HG03442 (cell line): ENCODE measurements around the gene UBE2M.

Source experiments
- ATAC-seq: cut with Tn5 transposase; IDR thresholded peaks from one replicate; pipeline ENCODE4 v1.9.1; 2021; ENCODE audit warnings: mild to moderate bottlenecking, moderate library complexity; ENCODE audit not compliant: unreplicated experiment

Gene UBE2M

DNA sequence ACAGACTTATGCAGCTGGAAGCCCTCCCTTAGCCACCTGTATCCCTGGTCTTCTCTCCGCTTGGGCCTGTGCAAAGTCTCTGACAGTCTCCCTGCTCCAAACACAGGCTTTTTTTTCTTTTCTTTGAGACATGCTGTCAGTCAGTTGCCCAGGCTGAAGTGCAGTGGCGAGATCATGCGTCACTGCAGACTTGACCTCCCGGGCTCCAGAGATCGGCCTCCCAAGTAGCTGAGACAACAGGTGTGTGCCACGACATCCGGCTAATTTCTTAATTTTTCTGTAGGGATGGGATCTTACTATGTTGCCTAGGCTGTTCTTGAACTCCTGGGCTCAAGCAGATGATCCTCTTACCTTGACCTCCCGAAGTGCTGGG, 13.2 kb upstream of the UBE2M start:
- no peak for ATAC-seq

DNA sequence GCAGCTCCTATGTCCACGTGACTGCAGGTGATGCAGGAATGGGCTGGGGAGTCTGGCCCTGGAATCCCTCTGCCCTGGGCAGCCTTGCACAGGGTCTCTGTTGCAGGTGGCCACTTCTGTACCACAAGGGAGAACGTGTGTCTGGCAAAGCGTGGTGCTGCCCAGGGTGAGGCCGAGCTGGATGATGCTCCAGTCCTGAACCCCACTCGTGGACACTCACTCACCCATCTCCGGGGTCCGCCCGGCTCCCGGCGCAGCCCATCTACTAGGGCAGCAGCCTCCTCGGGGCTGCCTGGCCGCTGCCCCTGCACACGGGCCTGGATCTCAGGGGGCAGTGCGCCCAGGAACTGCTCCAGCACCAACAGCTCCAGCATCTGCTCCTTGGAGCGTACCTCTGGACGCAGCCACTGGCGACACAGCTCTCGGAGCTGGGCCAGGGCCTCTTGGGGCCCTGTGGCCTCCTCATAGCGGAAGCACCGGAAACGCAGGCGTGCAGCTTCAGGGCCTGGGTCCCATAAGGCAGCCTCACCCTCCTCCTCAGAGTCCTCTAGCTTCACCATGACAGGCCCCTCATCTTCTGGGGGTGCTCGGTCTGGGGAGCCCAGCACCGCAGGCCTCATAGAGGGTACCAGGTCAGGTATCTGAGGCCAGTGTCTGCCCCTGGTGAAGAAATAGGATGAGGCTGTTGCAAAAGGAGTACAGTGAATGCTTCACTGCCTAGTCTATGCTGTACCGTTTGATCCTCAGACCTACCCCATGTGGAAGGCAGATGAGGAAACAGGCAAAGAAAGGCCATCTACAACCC, 12.6 kb upstream of the UBE2M start:
- no peak for ATAC-seq

DNA sequence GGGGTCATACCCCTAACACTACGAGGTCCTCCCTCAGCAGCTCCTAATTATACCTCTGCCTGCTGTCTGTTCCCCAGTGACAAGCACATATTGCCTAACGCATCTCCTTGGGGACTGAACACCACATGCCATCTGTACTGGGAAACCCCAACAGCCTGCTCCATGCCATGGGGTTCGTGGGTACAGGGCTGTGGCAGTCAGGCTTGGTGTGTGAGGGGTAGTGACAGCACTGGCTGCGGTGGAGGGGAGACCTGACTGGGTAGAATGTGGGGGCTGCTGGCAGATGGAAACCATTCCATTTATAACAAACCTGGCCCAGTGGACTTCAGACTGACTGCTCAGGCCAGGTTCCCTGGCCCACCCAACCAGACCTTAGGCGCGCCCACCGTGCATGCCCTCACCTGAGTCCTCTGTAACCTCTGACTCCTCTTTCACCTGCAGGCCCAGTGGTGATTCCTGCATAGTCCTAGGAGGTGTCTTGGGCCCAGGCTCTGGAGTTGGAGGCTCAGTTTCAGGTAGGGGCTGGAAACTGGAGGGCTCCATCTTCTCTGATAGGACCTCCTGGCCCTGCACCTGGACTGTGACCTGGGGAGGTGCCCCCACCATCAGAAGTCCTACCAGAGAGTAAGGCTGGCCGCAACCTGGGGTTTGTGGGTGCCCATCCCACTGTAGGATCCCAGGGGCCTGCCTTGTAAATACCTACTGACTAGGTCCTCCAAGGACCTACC, 11.7 kb upstream of the UBE2M start:
- no peak for ATAC-seq

DNA sequence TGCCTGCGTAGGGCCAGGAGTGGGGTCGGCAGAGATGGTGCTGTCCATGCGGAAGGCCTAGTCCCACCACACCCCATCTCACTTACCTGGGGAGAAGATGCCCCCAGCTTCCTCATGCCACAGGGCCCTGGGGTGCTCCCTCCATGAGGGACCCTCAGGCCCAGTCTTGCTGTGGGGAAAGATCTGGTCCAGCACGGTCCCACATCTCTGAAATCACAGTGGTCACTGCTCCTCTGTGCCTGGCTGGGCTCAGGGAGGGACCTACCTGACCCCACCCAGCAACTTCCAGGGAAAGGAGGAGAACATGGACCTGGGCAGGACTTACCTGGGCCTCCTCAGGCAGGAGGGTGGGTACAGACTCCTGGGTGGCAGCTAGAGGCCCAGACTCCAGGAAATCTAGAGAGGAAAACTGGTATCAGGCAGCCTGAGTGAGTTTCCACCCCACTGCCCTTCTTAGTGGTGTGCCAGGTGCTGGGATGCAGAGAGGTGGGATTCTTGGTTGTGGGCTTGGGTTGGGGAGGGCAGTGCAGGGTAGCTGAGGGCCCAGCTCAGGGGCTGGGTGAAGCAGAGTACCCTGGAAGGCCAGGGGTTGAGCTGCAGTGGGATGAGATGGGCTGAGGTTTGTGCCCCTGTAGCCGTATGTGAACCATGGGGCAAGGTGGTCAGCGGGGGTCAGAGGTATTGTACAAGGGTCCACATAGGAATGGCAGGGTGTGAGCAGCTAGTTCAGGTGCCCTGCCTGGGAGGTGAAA, 11.0 kb upstream of the UBE2M start:
- no peak for ATAC-seq

DNA sequence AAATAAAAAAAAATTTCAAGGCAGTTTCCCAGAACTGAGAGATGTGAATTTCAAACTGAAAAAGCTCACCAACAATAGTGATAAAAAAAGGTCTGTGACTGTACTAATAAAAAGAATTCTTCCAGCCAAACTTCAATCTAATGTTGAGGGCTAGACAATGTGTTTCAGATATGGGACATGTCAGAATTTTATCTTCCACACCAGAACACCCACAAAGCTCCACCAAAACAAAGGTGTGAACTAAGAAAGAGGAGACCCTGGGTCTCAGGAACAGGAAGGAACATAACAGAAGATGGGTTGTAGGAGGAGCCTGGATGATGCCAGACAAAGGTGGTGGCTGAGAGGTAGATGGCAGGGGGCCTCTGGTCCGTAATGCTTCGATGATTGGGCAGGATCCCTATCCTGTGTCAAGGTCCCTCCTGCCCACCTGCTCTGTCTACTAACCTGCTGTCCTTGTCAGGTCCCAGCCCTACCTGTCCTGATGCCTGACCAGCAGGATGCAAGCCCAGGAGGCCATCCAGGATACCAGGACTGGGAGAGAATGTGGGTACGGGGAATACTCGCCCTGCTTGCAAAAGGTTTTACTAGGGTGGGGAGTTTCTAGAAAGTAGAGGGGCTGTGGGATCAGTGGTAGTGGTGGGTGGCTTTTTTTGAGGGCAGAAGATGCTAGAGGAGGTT, 10.2 kb upstream of the UBE2M start:
- no peak for ATAC-seq

DNA sequence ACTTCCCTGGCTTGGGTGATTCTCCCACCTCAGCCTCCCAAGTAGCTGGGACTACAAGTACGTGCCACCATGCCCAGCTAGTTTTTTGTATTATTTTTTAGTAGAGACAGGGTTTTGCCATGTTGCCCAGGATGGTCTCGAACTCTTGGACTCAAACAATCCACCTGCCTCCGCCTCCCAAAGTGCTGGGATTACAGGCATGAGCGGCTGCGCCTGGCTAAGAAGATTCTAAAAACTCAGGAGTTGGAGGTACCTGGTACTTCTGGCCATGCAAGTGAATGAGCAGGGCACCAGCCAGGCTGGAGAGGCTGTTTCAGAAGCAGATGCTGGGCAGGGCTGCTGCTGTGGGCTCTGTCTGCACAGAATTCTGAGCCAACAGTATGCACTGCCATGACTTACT, 8.6 kb upstream of the UBE2M start:
- ATAC-seq, result no peak

DNA sequence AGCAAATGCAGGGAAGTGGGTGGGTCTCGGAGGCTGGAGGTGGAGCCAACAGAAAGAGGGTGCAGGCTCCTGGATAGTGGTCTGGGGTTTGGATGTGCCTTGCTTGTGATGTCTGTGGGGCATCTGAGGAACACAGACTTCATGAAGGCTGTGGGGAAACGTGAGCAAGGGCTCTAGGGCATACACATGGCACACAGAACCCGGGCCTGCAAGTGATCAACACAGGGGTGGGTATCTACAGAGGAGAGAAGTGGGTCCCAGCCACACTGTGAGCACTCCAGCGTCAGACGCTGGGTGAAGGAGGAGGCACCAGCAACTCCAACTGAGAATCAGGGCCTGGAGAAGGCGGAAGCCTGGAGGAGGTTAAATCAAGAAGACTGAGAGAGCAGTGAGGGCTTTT, 5.4 kb upstream of the UBE2M start:
- ATAC-seq, result no peak

DNA sequence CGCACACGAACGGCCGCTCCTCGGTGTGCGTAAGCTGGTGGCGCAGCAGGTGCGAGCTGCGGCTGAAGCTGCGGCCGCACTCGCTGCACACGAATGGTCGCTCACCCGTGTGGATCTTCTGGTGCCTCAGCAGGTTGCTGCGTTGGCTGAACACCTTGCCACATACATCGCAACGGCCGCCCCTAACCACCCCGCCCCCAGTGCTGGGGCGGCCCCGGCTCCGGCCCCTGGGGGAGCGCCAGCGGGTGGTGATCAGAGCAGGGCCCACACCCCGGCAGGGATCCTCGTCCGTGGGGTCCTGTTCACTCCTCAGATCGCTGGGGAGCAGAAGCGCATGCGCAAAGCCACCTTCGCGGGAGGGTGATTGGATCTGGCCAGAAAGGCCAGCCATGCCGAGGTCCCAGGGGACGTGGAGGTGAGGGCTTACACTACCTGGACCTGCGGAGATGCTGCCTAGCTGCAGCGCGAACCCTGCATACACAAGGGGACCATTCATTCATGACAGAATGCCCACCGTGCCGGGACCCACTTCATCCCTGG, 4.7 kb upstream of the UBE2M start:
- ATAC-seq, result no peak

DNA sequence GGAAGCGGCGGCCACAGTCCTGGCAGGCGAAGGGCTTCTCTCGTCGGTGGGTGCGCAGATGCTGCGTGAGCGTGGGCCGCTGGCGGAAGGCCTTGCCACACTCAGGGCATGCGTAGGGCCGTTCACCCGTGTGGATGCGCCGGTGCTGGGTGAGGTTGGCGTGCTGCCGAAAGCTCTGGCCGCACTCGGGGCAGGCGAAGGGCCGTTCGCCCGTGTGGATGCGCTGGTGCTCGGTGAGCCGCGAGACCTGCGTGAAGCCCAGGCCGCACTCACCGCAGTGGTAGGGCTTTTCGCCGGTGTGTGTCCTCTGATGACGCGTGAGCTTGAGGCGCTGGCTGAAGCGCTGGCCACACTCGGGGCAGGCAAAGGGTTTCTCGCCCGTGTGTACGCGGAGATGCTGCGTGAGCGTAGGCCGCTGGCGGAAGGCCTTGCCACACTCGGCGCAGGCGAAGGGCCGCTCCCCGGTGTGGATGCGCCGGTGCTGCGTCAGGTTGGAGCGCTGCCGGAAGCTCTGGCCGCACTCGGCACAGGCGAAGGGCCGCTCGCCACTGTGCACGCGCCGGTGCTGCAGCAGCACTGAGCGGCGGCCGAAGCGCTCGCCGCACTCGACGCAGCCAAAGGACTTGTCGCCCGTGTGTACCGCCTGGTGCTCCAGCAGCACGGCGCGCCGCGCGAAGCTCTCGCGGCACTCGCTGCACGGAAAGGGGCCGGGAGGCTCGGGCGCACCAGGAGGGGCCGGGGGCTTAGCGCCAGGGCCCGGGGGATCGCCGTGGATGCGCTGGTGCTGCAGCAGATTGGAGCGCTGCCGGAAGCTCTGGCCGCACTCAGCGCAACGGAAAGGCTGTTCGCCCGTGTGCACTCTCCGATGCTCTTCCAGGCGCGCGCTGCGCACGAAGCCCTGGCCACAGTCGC, 4.0 kb upstream of the UBE2M start:
- no peak for ATAC-seq

DNA sequence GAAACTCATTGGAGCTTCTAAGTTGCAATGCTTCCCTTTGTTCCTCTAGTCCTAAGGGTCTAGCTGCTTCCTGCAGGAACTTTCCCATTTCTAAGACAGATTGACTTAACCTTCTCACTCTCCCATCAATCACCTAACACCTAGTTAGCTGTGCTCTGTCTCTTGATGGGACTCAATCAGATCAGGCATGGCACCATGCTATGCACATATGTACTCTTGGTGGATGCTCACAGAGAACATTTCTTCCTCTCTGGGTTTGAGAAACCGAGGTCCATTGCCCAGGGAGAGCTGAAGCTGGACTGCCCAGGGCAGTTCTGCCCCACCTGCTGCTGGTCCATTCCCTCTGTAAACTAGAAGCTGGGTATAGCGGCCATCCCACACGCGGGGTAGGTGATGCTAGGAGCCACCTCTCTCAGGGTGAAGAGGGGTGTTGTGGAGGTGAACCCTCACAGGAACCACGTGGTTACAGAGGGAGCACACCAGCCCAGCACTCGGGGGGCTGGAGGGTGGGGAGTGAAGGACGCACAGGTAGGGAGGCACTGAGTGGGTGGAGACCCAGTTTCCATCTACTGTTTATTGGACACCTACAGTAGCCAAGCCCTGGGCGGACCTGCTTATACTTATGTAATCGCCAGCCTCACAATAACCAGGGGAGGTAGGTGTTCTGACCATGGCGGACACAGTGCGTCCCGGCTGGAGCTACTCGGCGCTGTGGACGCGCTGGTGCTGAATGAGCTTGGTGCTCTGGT, 3.1 kb upstream of the UBE2M start:
- no peak for ATAC-seq

DNA sequence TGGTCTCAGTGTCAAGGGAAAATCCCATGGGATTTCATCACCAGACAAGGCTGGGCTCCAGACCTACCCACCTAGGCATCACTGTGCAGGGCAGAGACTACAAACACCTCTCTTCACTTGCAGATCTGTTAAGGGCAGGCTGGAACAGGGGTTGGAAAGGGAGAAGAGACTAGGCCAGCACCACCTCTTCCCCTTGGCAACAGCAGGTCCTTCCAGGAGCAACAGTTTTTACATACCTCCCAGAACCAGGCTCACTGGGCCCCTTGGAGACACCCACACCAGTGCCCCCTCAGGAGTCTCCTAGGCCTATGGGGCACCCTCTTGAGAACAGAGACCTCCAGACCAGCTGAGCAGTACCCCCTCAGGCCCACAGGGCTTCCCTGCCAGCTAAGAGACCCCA, 2.5 kb upstream of the UBE2M start:
- ATAC-seq, result no peak

DNA sequence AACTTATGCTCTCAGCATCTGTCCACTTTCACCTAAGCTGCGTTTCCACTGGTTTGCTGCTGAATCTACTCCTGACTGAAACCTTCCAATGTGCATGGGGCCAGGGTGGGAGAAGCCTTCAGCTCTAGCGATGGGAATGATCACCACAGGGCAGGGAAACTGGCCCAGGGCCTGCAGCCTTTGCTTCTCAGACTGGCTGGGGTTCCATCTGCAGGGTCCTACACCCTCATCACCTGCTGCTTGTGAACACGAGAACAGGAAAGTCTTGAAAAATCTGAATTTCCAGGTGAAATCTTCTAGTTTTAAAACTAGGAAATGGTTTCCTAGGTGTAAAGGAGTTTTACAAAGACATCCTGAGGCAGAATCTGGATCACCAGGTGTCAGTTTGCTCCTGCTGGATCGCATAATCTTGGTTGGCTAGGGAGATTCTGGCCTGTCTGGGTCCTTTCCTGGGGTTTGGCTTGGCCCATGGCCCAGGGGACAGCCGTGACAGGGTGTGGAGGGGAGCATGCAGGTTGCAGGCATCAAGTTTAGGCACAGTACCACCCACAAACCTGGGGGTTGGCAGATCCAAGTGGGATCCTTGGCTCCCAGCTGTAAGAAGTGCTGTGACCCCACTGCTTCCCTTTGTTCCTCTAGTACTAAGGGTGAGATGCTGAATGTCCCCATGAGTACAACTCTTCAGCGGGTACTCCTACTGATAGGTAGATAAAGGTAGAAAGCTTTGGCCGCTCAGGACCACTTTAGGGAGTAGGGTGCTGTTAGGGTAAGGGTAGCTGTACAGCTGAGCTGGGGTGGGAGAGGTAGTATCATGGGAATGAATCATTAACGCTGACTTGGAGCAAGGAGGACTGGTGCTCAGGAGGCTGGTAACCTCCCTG, 1.8 kb upstream of the UBE2M start:
- no peak for ATAC-seq

DNA sequence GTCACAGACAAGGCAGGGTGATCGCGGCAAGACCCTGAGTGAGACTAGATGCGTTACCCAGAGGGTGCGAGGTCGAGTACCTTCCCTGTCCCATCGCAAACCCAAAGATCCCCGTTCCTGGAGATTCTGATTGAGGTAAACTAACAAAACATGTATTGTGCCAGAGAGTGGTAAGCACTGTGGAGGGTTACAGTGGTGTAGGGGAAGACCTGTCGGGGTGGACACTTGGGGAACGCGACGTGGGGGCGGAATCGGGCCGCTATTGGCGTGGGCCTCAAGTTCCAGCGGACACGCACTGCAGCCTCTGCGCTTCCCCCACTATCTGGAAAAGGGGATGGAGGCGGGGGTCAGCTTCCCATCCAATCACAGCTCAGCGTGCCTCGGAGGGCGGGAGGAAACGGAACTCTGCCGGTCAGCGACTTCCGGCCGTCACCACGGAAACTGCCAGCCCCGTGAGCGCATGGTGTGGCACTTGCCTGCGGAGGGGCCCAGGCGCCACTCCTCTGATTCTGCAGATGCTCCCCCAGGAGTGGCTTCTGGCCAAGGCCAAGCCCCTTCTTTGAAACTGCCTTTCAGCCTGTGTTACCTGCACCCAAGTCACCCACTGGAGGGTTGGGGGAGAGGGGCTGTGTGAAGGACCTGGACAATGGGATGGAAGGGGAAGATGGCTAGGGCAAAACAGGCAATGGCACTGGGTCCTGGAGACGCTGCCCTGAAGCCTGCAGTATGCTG, 1.0 kb upstream of the UBE2M start:
- ATAC-seq, result no peak

DNA sequence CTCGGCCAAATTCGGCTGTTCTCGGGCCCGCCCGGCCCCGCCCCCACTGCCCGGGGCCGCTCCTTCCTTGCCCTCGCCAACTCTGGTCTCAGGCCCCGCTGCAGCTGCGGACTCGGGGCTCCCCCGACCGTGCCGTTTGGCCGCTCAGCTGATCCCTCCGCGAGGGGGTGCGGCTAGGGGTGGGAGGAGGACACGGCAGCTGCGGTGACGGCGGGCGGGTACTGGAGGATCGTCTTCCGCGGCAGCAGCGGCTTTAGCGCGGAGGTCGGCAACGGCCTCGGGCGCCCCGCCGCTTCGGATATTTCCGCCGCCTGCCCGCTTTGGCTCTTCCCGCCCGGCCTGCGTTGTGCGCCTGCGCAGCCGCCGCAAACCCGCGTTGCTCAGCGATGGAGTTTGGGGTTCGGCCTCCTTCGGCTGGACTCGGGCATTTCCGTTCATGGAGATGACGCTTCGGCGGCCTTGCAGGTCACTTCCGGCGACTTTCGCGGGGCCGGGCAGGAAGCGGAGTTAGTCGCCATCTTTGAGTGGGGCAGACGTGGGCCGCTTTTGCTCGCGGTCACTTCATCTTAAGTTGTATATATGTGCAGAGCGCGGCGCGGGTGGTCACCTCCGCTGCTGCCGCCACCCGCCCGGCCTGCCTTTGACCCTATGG, 338 bp upstream of the UBE2M start:
- peak; percentile 48 for ATAC-seq

DNA sequence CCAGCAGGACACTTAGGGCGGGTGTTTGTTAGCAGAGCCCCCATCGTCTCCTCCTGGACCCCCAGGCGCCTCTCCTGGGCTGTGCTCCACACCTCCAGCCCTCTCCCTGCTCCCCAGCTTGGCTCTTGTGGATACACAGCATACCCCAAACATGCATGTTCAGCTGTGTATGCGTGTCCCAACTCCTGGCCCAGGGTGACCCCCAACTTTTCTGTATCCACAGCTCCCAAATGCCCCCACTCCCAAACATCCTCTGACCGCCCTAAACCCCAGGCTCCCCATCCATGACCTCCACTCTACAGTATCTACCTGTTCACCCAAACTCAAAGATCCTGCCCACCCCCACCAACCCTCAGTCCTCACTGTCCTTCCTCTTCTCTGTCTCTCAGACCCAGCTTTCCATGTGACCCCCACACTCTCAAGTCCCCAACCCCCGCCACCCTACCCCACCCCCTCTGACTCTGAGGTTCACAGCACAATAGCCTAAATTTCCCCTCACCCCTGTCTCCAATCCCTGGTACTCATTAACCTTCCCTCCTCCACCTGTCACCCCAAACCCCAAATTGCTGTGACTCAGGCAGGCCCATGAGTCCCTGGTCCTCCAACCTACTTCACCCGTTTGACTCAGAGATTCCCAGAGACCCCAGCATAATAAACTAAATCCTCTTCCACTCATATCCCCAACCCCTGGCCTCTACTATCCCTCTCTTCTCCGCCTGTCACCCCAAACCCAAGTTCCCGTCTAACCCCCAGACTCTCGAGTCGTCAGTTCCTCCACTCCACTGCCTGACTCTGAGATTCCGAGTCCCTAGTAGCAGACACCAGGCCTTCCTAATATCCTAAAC, 968 bp downstream of the UBE2M start:
- no peak for ATAC-seq

DNA sequence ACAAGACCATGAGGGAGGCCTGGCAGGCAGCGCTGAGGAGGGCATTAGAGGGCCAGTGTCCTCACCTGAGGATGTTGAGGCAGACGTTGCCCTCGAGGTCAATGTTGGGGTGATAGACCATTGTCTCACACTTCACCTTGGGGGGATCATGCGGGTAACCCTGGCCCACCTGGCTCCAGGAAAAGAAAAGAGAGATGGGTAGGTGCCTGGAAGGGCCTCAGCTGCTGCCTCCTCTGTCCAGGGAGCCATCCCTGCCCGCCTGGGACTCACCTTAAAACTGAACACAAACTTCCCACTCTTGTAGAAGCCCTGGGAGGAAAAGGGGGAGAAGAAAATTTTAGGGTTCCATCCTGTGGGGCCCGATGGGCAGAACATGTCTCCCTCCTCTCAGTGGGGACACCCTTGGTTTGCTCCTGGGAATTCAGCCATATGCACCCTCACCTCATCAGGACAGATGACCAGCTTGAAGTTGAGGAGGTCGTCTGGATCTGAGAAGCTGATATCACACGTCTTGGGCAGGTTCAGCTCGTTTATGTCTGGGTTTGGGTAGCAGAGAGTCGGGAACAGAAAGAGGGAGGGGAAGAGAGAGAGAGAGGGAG, 1.7 kb downstream of the UBE2M start:
- no peak for ATAC-seq
